H1 (cell line): ENCODE results near the gene TMEM72. TPM values are rescaled to one million over a fixed set of nuclear protein-coding genes. Genes with fewer than 3 reads are reported as not detected.

Experiments
- CTCF ChIA-PET: fragments of 300-600 bp; sonication (Branson Sonifier 250); formaldehyde crosslinking; loops from one replicate; lab custom pipeline; 2021; ENCODE audit not compliant: partially characterized antibody; lab: Charles Lee
- POLR2A ChIA-PET: fragments of 300-600 bp; sonication (Branson Sonifier 250); formaldehyde crosslinking; loops from one replicate; lab custom pipeline; 2021; ENCODE audit warnings: inconsistent platforms; ENCODE audit not compliant: partially characterized antibody; lab: Charles Lee
- DNase-seq, 2 experiments: peaks; one replicate each; pipeline versions ENCODE4 v3.0.0 to v3.0.0-alpha.2; 2010 to 2022; ENCODE audit warnings: low spot score in 2 of 2, low read depth in 1 of 2, mixed read lengths in 1 of 2
- FAIRE-seq: peaks from 2 replicates; lab custom pipeline; 2011; peaks lifted over from hg19 to GRCh38; lab: Jason Lieb, UNC
- H2AFZ ChIP-seq: 2 replicates; pipeline ENCODE4 v1.8.1; 2012; ENCODE audit warnings: low read length, inconsistent platforms
- H2AK5ac ChIP-seq: 2 replicates; pipeline ENCODE4 v1.6.1; 2013; ENCODE audit warnings: low read depth, low read length
- H2BK120ac ChIP-seq: replicated peaks from 2 replicates; pipeline ENCODE3; 2013; ENCODE audit warnings: low read depth, low read length, inconsistent platforms
- H2BK12ac ChIP-seq: 2 replicates; pipeline ENCODE4 v1.6.1; 2013; ENCODE audit warnings: low read depth, low read length
- H2BK15ac ChIP-seq: 2 replicates; pipeline ENCODE4 v1.6.1; 2013; ENCODE audit warnings: low read length
- H2BK20ac ChIP-seq: 2 replicates; pipeline ENCODE4 v1.6.1; 2013; ENCODE audit warnings: low read length
- H2BK5ac ChIP-seq: 2 replicates; pipeline ENCODE4 v1.6.1; 2013; ENCODE audit warnings: low read depth, low read length
- H3K14ac ChIP-seq: 2 replicates; pipeline ENCODE4 v1.6.1; 2013; ENCODE audit warnings: inconsistent platforms; ENCODE audit not compliant: insufficient read length
- H3K18ac ChIP-seq: 2 replicates; pipeline ENCODE4 v1.6.1; 2013; ENCODE audit warnings: low read length; ENCODE audit errors: extremely low read depth
- H3K23ac ChIP-seq: 2 replicates; pipeline ENCODE4 v1.6.1; 2013; ENCODE audit warnings: inconsistent platforms; ENCODE audit not compliant: insufficient read length
- H3K23me2 ChIP-seq: 2 replicates; pipeline ENCODE4 v1.6.1; 2013; ENCODE audit warnings: low read depth, low read length
- H3K27ac ChIP-seq: 2 replicates; pipeline ENCODE4 v1.6.1; 2011; ENCODE audit warnings: low read depth, low read length, inconsistent platforms
- H3K27me3 ChIP-seq, 4 experiments: replicated peaks in 1 of 4; 1 replicate in 1 of 4; 2 replicates in 3 of 4; pipeline versions ENCODE4 v1.6.1 to v1.8.1; 2011 to 2013; ENCODE audit warnings: low read length in 3 of 4, mild to moderate bottlenecking in 3 of 4, inconsistent platforms in 2 of 4, mixed read lengths in 2 of 4, moderate library complexity in 1 of 4; ENCODE audit not compliant: control insufficient read depth in 3 of 4, insufficient read depth in 3 of 4; ENCODE audit errors: extremely low read depth in 1 of 4
- H3K36me3 ChIP-seq, 4 experiments: 2 replicates each; pipeline versions ENCODE4 v1.6.1 to v1.8.1; 2011 to 2013; ENCODE audit warnings: mild to moderate bottlenecking in 4 of 4, low read length in 3 of 4, moderate library complexity in 2 of 4, control low read depth in 1 of 4, inconsistent platforms in 1 of 4; ENCODE audit not compliant: insufficient read depth in 4 of 4, control insufficient read depth in 2 of 4
- H3K4ac ChIP-seq: replicated peaks from 2 replicates; pipeline ENCODE3; 2013; ENCODE audit warnings: low read length, low read depth, mixed read lengths, inconsistent platforms; ENCODE audit not compliant: insufficient read length
- H3K4me1 ChIP-seq, 4 experiments: replicated peaks in 1 of 4; 1 replicate in 1 of 4; 2 replicates in 3 of 4; pipeline versions ENCODE4 v1.6.1 to v1.8.1; 2011 to 2013; ENCODE audit warnings: low read length in 3 of 4, inconsistent platforms in 2 of 4, mixed read lengths in 1 of 4; ENCODE audit not compliant: insufficient read depth in 4 of 4, control insufficient read depth in 3 of 4
- H3K4me2 ChIP-seq, 2 experiments: 2 replicates each; pipeline versions ENCODE4 v1.6.1 to v1.8.1; 2011 to 2013; ENCODE audit warnings: low read depth in 2 of 2, low read length in 2 of 2, control low read depth in 1 of 2, inconsistent platforms in 1 of 2, mild to moderate bottlenecking in 1 of 2; ENCODE audit not compliant: insufficient read depth in 1 of 2
- H3K4me3 ChIP-seq, 4 experiments: fragments of 200-600, 300-600 bp in 1 of 4; sonication (generic), shearing (Covaris generic), sonication (Bioruptor Twin) in 1 of 4; 2 replicates each; pipeline versions ENCODE4 v1.5.1 to v1.8.1; 2011 to 2016; ENCODE audit warnings: low read length in 4 of 4, low read depth in 3 of 4, control low read depth in 2 of 4, inconsistent platforms in 2 of 4, mild to moderate bottlenecking in 2 of 4, mixed read lengths in 1 of 4, moderate library complexity in 1 of 4; ENCODE audit not compliant: insufficient read depth in 2 of 4; ENCODE audit errors: extremely low read depth in 1 of 4
- H3K56ac ChIP-seq: replicated peaks from 2 replicates; pipeline ENCODE3; 2013; ENCODE audit warnings: low read depth, mild to moderate bottlenecking, mixed read lengths, low read length, inconsistent platforms; ENCODE audit not compliant: insufficient read length
- H3K79me1 ChIP-seq: 2 replicates; pipeline ENCODE4 v1.6.1; 2013; ENCODE audit warnings: low read depth, low read length, control low read depth
- H3K79me2 ChIP-seq, 2 experiments: 2 replicates each; pipeline versions ENCODE4 v1.6.1 to v1.8.1; 2012 to 2013; ENCODE audit warnings: low read length in 2 of 2, mild to moderate bottlenecking in 2 of 2, inconsistent platforms in 1 of 2; ENCODE audit not compliant: insufficient read depth in 2 of 2, control insufficient read depth in 1 of 2
- H3K9ac ChIP-seq, 4 experiments: replicated peaks in 1 of 4; 1 replicate in 1 of 4; 2 replicates in 3 of 4; pipeline versions ENCODE4 v1.6.1 to v1.8.1; 2011 to 2013; ENCODE audit warnings: low read depth in 3 of 4, low read length in 3 of 4, control low read depth in 2 of 4, mild to moderate bottlenecking in 2 of 4, moderate library complexity in 2 of 4, inconsistent platforms in 1 of 4; ENCODE audit errors: extremely low read depth in 1 of 4
- H3K9me3 ChIP-seq, 2 experiments: 2 replicates each; pipeline versions ENCODE4 v1.6.1 to v1.8.1; 2012 to 2013; ENCODE audit warnings: mild to moderate bottlenecking in 2 of 2, moderate library complexity in 2 of 2, control low read depth in 1 of 2, inconsistent platforms in 1 of 2, low read depth in 1 of 2, low read length in 1 of 2, mixed read lengths in 1 of 2; ENCODE audit not compliant: insufficient read depth in 2 of 2
- H4K20me1 ChIP-seq, 2 experiments: replicated peaks in 1 of 2; 2 replicates each; pipeline versions ENCODE3 to v1.8.1; 2011 to 2013; ENCODE audit warnings: inconsistent platforms in 2 of 2, low read length in 2 of 2, mild to moderate bottlenecking in 1 of 2; ENCODE audit not compliant: insufficient read depth in 2 of 2, control insufficient read depth in 1 of 2
- H4K5ac ChIP-seq: 2 replicates; pipeline ENCODE4 v1.6.1; 2013; ENCODE audit warnings: low read length, low read depth, mixed read lengths, inconsistent platforms; ENCODE audit not compliant: insufficient read length
- H4K8ac ChIP-seq: 2 replicates; pipeline ENCODE4 v1.8.0; 2013; ENCODE audit warnings: mild to moderate bottlenecking, moderate library complexity, low read length, inconsistent platforms; ENCODE audit not compliant: insufficient read depth; ENCODE audit errors: extremely low read depth
- H4K91ac ChIP-seq: replicated peaks from 2 replicates; pipeline ENCODE3; 2013; ENCODE audit warnings: low read length, mixed read lengths, inconsistent platforms; ENCODE audit not compliant: insufficient read length
- CBX5 ChIP-seq: fragments of 300-800, 300-1000 bp; sonication (generic); IDR thresholded peaks from 2 replicates; pipeline ENCODE4 v1.7.1; 2016; ENCODE audit warnings: antibody characterized with exemption, low read length, low read depth
- CHD1 ChIP-seq: IDR thresholded peaks from 2 replicates; pipeline ENCODE4 v1.6.1; 2012; ENCODE audit warnings: low read depth, low read length, improper control_type of control experiment
- CTCF ChIP-seq, 3 experiments: IDR thresholded peaks; 1 replicate in 2 of 3; 2 replicates in 1 of 3; pipeline versions ENCODE4 v1.5.1 to v1.6.1; 2011; ENCODE audit warnings: low read length in 3 of 3, mild to moderate bottlenecking in 3 of 3, inconsistent platforms in 2 of 3, low read depth in 1 of 3, moderate library complexity in 1 of 3; ENCODE audit not compliant: insufficient read depth in 1 of 3; ENCODE audit errors: control extremely low read depth in 1 of 3
- E2F6 ChIP-seq: IDR thresholded peaks from 2 replicates; pipeline ENCODE4 v1.6.1; 2012; ENCODE audit warnings: inconsistent platforms
- GTF2F1 ChIP-seq: IDR thresholded peaks from 2 replicates; pipeline ENCODE4 v1.6.1; 2012; ENCODE audit warnings: low read depth, low read length, improper control_type of control experiment, borderline replicate concordance
- KDM1A ChIP-seq: fragments of 200-600, 300-600 bp; sonication (generic); IDR thresholded peaks from 2 replicates; pipeline ENCODE4 v1.7.1; 2016; ENCODE audit warnings: mild to moderate bottlenecking, low read length, borderline replicate concordance
- RAD21 ChIP-seq, 2 experiments: IDR thresholded peaks in 1 of 2; conservative IDR thresholded peaks in 1 of 2; 2 replicates each; pipeline ENCODE4 v1.6.1; 2011; ENCODE audit warnings: low read depth in 2 of 2, low read length in 2 of 2, improper control_type of control experiment in 1 of 2, inconsistent platforms in 1 of 2, mild to moderate bottlenecking in 1 of 2, moderate library complexity in 1 of 2
- SP1 ChIP-seq: IDR thresholded peaks from 2 replicates; pipeline ENCODE4 v1.6.1; 2011; ENCODE audit warnings: low read depth, low read length
- WGBS, 2 experiments: shearing (Covaris generic) in 1 of 2; methylation state at CpG; one replicate each; pipeline versions ENCODE4 v1.1.6 to v1.1.7; 2013 to 2015; ENCODE audit warnings: low lambda C conversion rate in 2 of 2, mixed read lengths in 2 of 2, inconsistent platforms in 1 of 2, low coverage in 1 of 2, missing lambda C conversion rate in 1 of 2; ENCODE audit not compliant: insufficient replicate concordance in 2 of 2, insufficient coverage in 1 of 2, insufficient read length in 1 of 2; ENCODE audit errors: extremely low coverage in 1 of 2, missing lambda C conversion rate in 1 of 2; 5-methylcytosine and 5-hydroxymethylcytosine counted together
- polyA plus RNA-seq, 7 experiments: library from polyadenylated mRNA; depleted of rRNA in 3 of 7; stranded (reverse) in 5 of 7; unstranded in 2 of 7; fragments of >200 nt in 5 of 7; fragments of 200-250 nt in 2 of 7; gene quantifications; 1 replicate in 5 of 7; 2 replicates in 1 of 7; 4 replicates in 1 of 7; pipeline versions ENCODE4 v1.2.1 to v1.2.3, GENCODE V29; 2011 to 2013; ENCODE audit warnings: missing spikeins in 2 of 7, mixed read lengths in 2 of 7
- total RNA-seq: library from RNA; stranded (reverse); fragmentation: NEBNext Ultra II Directional; extraction: Animal tissue kit (Norgen Biotek cat#: 25700); gene quantifications from 2 replicates; pipeline ENCODE4 v1.2.1, GENCODE V29; 2021
- TF ChIP-seq, protein P1 (sequence below): IDR thresholded peaks from 2 replicates; pipeline ENCODE4 v1.6.1; 2012; ENCODE audit warnings: inconsistent platforms

TMEM72 gene
- total and polyA plus RNA-seq, 2 of the 8 experiments (the other 6 are each of a cell fraction or from before 2014, with no cell fraction given) = not detected

- WGBS, 2 experiments = 45% methylated on average over 7 of the region's 7 CpGs; no CpG with 5 or more reads in 1 of the 2 experiments
- Histone ChIP-seq H3K23me2 (peaks cover 12% of the 10 kb centered on the region; the same call in 1 of the 2 replicates), H3K4me3 (no peak overlapping the region), H4K20me1 (no peaks in the 10 kb centered on the region), H3K9me3 (no peaks in the 10 kb centered on the region), H2AK5ac (no peak overlapping the region), H3K79me1 (no peaks in the 10 kb centered on the region), H3K27ac (no peak overlapping the region), H2BK12ac (peak overlapping the region; percentile 32; the same call in 1 of the 2 replicates), H3K23ac (no peak overlapping the region), H2BK15ac (no peak overlapping the region), H2BK5ac (no peak overlapping the region), H3K4me2 (no peak overlapping the region), H3K9ac (no peak overlapping the region), H3K4me1 (peaks cover 0 to 7% (median 0%) of the 10 kb centered on the region in 4 experiments; a peak in 1 of 7 replicates), H2AFZ (no peak overlapping the region), H4K5ac (no peak overlapping the region), H3K36me3 (no peaks in the 10 kb centered on the region), H3K56ac (no peak overlapping the region), H3K4ac (no peak overlapping the region), H2BK120ac (no peak overlapping the region), H3K27me3 (peaks cover 0 to 6% (median 2%) of the 10 kb centered on the region in 4 experiments; a peak in 2 of 7 replicates), H3K79me2 (no peaks in the 10 kb centered on the region), H4K91ac (no peak overlapping the region), H3K18ac (no peak overlapping the region), H2BK20ac (no peak overlapping the region), H4K8ac (no peak overlapping the region), H3K14ac (no peak overlapping the region)
- ChIA-PET POLR2A (interaction anchor here (1.2 to 1.5 kb wide), 3 partner anchors 14 to 60 kb away, joined by 4 to 6 read pairs (median 5); partner anchors contain the start of gene TMEM72), CTCF (interaction anchor here (0.6 to 6.0 kb wide), 24 partner anchors 10 to 1255 kb away, joined by 3 to 35 read pairs (median 4); no protein-coding TSS in a partner anchor)
- peak; percentile 63 to 75 for DNase-seq
- peak; percentile 73 for FAIRE-seq
- TF ChIP-seq E2F6 = peak; percentile 95
- no peak for TF ChIP-seq CBX5
- TF ChIP-seq CHD1 = no peak
- no peak for TF ChIP-seq KDM1A
- no peak for TF ChIP-seq SP1
- peak; percentile 72 to 94 (median 91) for TF ChIP-seq CTCF (IDR thresholded peaks at IDR 0.05; ENCODE audit: control extremely low read depth in 1 of 3, insufficient read depth in 1 of 3, low read depth in 1 of 3, low read length in 3 of 3)
- TF ChIP-seq GTF2F1 = peak; percentile 52; the same call in 1 of the 2 replicates
- TF ChIP-seq, protein P1, sequence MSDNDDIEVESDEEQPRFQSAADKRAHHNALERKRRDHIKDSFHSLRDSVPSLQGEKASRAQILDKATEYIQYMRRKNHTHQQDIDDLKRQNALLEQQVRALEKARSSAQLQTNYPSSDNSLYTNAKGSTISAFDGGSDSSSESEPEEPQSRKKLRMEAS = peak; percentile 98
- peak; percentile 86 to 91 for TF ChIP-seq RAD21 (IDR thresholded peaks at IDR 0.05 in 1 of 2, conservative IDR thresholded peaks at IDR 0.05 in 1 of 2; ENCODE audit: low read depth in 2 of 2, low read length in 2 of 2)
Measured at GRCh38 chr10:44925224-44925623, 14.1 kb downstream of the TMEM72 start.
